GDM1 (cell line): ENCODE data around the gene GINS1.
A peak's percentile ranks its signal among the peaks of the same experiment; 100 is the strongest.

Experiments
- DNase-seq: peaks from one replicate; lab custom pipeline; 2025; lab: John Stamatoyannopoulos, UW

Gene GINS1

DNA sequence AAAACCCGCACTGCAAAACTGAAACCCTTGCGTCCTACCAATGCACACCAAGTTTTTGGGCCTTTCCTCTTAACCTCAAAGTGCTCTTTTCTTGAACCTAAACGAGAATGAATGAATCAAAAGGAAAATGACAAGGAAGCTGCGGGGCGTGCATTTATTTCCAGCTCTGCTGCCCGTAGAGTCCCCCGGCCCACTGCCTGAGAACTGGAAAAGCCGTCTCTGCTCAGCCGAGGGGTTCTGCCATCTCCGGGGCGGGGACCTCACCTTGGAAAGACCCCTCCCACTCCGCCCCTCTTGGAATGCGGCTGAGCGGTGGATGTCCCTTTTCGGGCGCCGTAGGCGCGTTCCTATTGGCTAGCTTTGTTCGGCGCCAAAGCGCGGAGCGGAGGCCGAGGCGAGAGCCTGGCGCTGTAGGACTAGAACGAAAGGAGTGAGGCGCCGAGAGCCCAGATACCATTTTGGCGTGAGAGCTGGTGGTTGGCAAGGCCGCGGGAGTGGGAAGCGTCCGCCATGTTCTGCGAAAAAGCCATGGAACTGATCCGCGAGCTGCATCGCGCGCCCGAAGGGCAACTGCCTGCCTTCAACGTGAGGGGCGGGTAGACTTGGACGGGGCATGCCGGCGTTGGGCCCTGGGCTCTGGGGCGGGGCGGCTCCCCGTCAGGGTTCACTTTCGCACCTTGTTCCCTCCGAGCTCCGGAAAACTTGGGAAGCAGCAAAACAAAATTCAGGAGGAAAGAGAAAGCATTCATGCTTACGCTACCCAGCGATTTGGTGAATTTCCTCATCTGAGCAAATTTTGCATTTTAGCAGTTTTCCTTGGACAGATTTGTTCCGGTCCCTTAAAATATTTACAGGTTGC lies at the start of gene GINS1:
Gene GINS1, plus strand, starts transcription at position 363 of the 859 bp plus-strand sequence. Its CDS starts 148 bp downstream, at position 511.
- DNase-seq = peak; percentile 88

DNA sequence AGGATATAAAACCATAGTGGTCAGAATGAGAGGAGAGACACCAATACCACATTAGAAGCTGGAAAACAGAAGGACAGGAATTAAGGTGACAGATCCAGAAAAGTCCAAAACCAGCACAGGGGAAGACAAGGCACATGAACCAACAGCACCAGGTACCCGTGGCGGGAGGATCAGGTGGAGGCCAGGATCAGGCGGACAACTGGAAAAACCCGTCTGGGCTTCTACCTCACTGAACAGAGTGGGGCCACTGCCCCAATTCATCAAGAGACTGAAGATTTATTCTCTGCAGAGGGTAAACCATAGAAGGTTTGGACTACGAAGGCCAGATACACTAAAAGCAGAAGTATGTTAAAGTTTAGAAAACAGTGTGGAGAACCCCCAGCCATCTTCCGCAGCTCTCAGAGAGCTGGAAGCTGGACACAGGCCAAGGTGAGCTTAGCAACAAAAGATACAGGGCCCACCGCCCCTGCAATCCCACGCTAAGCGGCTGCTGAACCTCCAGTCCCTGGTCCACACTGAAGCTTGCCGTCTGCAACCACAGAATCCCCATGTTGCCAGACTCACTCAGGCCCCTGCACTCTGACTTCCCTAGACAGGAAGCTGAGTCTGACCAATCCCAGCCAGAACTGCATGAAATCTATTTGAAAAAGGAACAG lies 46.7 kb upstream of the GINS1 start:
- DNase-seq = peak; percentile 57

DNA sequence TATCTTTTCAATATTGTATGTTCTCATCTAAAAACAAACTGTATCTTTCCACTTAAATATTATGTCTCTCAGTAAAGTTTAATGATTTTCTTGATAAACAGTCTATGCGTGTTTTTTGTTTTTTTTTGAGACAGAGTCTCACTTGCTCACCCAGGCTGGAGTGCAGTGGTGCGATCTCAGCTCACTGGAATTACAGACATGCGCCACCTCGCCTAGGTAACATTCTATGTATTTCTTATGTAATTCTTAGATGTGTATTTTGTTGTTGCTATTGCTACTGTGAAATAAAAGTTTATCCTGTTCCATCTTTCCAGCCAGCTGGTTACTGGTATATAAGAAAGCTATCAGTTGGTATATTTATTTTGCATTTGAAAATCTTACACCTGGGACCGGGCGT lies 46.2 kb upstream of the GINS1 start:
- DNase-seq = no peak

DNA sequence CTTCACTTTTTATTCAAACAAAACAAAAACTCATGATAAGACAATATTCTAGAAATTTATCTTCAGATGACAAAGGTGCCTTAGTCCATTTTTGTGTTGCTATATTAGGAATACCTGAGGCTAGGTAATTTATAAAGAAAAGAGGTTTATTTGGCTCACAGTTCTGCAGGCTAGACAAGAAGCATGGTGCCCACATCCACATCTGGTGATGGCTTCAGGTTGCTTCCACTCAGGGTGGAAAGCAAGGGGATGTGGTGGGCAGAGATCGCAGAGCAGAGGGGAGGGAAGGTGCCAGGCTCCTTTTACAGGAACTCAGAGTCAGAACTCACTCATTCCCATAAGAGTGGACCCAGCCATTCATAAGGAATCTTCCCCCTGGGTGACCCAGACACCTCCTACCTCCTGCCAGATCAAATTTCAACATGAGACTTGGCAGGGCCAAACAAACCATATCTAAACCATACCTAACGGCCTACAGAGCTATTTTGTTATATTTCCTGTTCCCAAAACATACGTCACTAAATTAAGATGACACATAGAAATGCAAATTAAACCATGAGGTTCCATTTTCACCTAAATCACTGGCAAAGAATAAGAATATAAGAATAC lies 43.2 kb upstream of the GINS1 start:
- no peak for DNase-seq

DNA sequence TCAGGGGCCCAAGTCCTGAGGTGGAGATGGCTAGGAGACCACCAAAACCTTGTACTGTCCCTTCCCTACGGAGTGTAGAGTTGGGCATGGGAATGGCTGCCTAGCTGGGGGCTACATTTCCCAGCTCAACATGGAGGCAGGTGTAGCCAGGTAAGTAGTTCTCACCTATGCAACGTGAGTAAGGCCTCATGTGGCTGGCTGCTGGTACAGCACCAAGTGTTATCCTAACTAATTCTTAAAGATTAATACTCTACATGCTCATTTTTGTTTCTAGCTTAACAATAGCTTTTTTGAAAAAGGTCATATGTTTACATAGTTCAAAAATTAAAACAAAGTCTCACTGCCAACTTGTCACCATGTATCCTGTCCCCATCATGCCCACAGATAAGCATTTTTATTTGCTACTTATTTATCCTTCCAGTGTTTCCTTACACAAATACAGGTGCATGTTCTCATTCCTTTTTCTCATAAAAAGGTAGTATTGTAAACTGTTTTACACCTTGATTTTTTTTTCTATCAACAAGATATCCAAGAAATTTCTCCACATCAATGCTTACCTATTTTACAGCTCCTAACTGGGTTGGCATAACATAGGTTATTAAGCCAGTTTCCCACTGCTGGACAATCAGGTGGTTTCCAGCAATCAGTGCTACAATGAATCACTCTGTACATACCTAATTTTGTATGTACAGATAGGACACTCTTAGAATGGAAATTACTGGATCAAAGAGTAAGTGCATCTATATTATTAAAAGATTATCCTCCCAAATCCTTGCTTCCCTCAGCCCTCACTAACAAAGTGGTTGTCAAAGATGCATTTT lies 42.4 kb upstream of the GINS1 start:
- no peak for DNase-seq

DNA sequence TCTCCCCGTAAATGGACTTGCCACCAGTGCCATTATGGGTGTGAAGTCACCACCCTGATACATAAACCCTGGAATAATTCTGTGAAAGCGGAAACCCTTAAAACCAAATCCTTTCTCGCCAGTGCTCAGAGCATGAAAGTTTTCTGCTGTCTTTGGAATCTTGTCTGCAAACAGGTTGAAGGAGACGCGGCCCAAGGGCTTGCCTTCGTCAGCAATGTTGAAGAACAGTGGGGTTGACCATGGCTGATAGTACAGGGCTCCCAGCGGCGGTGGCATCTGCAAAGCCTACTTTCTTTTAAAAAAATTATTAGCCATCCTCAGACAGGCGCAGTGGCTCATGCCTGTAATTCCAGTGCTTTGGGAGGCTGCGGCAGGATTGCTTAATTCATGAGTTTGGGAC lies 38.9 kb upstream of the GINS1 start:
- DNase-seq = no peak

DNA sequence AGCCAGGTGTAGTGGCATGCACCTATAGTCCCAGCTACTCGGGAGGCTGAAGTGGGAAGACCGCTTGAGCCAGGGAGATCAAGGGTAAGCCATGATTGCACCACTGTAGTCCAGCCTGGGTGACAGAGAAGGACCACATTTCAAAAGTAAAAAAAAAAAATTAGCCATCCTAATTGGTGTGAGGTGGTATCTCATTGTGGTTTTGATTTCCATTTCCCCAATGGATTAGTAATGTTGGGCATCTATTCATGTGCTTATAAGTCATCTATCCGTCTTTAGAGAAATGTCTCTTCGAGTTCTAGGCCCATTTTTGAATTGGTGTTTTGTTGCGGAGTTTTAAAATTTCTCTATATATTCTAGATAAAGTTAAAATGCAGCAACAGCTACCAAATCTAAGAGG lies 38.5 kb upstream of the GINS1 start:
- no peak for DNase-seq

DNA sequence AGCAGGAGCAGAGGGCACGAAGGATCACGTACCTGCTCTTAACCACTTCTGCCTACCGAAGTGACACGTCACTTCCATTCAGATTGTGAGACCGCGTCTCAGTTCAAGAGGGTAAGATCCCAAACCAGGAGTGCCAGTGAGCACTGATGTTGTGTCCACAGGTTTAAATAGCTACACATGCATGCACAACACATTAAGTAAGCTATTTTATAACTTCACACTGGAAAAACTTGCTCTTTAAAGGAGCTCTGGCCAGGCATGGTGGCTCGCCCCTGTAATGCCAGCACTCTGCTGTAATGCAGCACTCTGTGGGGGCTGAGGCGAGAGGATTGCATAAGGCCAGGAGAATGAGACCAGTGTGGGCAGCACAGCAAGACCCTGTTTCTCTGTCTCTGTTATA lies 37.9 kb upstream of the GINS1 start:
- DNase-seq = no peak

DNA sequence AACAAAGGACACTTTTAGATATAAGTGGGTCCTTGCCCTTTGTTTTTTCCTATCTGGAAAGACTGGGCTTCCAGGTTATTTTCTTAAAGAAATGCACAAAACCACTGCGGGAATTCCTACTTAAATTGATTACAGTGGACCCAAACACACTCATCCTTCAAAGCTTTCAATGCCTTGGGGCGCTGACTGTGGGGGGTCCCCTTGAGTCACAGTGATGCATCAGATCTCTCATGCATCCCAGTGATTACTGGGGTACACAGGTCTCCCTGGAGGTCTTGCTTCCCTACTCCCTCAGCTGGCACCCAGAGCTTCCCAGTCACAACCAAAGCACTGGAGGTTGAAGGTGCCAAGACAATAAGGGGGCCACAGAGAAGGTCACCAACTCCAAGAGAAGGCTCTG lies 37.5 kb upstream of the GINS1 start:
- DNase-seq = no peak

DNA sequence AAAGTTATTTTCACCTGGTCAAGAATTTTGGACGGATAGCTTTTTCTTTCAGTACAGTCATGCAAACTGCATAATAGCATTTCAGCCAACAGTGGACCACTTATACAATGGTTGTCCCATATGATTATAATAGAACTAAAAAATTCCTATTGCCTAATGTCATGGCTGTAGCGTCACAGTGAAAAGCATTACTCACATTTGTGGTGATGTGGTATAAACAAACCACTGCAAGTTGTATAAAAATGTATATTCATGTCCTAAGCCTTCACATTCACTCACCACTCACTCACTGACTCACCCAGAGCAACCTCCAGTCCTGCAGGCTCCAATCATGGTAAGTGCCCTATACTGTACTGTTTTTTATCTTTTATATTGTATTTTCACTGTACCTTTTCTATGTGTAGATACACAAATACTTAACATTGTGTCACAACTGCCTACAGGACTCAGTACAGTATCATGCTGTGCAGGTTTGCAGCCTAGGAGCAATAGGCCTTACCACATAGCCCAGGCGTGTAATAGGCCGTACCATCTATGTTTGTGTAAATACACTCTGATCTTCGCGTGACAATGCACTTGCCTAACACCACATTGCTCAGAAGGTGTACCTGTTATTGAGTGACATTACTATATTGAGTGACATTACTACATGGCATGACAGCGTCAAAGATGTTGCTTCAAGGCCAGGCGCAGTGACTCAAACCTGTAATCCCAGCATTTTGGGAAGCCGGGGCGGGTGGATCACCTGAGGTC lies 34.7 kb upstream of the GINS1 start:
- no peak for DNase-seq

DNA sequence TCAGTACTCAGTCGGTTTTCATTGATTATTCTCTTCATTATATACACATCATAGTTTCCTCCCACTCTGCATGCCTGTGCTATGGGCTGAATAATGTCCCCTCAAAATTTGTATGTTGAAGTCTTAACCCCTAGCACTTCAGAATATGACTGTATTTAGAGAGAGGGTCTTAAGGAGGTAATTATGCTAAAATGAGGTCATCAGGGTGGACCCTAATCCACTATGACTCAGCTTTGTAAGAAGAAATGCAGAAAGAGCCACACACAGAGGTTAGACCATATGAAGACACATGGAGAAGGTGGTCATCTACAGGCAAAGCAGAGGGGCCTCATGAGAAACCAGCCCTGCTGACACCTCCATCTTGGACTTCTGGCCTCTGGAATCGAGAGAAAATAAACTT lies 32.6 kb upstream of the GINS1 start:
- no peak for DNase-seq

DNA sequence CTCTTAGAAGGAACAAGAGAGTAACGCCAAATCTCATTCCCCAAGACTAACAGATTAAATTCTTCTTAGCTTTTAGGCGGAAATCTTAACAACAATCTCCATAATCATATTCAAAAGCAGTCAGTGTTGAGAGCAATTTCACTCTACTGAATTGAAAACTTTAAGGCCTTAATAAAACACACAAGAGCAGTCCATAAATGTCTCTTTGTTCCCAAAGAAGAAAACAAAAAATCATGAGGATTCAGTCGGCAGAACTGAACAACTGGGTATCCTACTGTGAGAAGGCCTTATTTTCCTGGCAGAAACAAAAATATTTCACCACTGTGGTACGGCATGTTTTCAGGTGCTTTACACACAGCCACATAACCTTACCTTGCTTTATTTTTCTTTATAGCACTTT lies 31.2 kb upstream of the GINS1 start:
- DNase-seq = no peak

DNA sequence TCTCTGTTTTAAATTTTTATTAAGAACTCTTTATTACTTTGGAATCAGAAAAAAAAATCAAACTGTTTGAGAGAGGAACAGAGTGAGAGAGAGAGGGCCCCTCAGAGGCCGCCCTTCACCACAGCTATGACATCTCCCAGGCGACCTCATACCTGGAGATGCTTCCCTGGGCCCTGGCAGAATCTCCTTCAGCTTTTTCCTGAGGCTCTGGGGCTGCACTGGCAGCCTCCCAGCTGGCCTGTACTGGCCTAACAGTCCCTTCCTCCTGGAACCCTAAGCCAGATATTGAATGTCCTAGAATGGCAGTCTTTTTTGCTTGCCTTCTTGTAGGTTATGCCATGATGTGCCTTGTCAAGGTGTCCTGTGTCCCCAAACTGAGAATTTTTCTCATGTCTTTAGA lies 30.6 kb upstream of the GINS1 start:
- DNase-seq = no peak

DNA sequence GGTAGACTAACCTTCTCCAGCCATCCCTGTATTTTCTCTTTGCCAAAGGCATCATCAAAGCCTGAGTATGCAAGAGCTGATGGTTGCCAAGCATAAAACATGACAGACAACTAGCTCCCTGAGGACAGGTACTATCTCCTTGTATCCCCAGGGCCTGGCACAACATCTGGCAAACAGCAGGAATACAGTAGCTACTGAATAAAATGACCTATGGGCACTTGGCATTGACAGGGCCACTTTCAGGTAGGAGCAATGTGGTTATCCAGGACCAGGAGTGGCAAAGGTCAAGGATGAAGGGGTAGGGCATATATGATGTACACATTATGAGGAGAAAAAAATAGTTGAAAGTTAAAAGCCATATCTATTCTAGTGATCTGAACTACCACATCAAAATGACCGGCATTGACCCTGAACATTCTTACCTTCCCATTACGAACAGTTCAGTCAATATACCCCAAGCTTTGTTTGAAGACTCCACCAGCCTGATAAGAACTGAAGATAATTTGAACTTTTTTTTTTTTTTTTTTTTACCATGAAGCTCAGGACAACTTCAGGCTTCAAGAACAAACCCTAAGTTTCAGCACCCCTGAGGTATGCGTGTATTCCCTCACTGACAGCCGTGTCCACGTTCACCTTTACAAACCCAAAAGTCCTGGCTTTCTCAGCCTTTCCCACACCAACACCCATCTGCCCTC lies 29.1 kb upstream of the GINS1 start:
- DNase-seq = no peak

DNA sequence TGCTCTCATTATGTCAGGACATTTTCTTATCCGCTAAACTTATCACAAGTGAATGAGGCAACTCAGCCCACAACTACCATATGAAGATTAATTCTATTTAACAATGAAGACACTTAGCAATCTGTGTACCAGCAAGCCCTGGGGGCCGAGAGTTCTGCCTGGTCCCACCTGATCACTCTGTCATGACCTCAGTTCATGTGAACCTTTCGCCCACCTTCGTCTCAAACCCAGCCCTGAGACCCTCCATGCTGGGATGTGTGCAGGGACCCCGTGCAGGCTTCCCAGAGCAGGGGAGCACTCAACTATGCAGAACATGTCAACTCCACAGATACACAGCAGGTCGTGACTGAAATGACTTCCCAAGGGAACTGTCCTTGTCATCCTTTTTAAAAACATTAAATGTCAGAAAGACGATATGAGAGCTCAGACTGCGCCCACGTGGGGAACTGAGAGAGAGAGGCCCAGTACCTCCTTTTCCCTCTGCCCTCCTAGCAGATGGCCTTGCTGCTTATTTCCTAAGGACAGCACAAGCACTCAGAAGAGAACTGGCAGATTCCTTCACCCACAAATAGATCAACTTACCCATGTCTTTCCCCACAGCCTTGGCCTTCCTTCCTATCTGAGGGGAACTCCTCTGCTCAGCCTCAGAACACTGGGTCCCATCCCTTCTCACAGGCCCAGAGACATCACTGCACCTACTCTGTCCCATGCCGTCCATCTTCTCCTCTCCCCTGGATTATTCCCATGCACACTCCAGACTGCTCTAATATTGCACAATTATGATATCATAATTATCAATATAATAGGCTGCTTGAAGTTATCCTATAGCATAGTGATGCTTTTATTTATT lies 28.4 kb upstream of the GINS1 start:
- DNase-seq = no peak

DNA sequence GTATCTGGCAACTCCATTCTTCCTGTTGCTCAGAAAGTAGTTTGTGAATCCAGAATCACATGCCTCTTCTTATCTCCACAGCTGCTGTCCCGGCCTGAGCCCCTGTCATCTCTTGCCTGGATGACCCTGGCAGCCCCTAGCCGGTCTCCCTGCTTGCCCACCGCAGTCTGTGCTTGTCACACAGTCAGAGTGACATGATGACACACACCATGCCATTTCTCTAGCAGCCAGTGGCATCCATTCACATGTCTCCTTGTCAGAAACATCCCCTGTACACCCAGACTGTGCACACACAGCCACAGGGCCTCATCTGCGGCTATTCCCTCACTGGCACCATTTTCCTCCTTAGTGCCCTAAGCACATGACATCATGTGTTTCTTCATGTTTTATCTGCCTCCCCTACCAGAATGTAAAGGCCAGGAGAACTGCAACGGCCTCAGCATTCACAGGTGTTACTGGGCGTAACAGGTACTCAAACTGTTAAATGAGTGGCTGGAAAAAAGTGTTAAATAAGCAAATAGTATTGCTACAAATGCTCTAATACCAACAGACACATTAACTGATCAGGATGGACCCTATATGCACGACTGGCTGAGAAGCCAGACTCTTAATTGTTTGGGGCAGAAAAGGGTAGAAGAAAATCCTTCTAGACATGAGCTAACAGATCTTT lies 26.4 kb upstream of the GINS1 start:
- no peak for DNase-seq

DNA sequence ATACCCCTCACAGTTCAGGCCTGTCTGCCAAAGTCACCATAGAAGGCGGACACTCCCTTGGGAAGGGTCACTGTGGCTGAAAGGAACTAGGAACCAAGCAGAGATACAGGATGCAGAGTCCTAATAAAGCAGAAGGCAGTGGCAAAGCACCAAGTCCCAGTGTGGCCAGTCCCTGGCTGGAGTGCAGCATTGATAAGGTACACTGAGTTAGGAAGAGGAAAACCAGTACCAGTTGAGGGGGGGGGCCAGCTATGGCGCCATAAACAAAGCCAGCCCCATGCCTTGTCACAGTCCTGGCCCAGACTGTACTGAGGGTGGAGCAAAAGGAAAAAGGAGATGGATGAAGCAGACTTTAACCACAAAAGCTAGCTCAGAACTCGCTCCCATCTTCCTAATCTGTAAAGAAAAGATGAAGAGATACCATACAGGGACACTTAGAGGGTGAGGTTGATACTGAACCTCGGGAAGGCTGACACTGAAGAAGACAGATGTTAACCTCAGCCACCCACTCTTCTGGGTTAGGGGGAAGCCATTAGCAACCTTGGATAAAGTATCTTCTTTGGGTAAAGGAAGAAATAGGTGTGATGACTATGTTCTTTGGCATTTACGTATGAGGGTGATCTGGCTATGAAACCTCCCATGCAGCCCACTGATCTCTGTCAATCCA lies 24.6 kb upstream of the GINS1 start:
- no peak for DNase-seq

DNA sequence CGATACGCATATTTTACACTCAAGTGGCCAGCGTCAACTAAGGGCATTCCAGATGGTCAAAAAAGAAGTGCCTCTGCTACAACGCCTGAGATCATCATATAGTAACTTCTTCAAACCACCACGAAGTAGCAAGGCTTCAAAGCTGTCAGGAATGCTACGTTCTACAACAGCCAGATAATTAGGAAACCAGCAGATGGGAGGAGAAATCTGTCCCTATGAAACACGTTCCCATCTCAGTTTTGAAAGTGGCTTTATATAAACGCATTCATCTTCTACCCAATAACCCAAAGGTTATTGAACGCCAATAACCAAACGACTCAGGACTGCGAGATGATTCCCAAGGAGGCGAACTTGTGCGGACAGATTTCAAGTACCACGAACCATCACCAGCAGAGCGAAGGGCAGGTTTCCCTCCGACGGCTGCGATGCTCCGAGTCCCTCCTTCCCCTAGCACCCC lies 18.0 kb upstream of the GINS1 start:
- no peak for DNase-seq
